Measurements from ENCODE around the gene HYDIN. TPM values are rescaled to one million over a fixed set of nuclear protein-coding genes. Genes with fewer than 3 reads are reported as not detected.

HYDIN gene
- total and polyA plus RNA-seq, 2 experiments from 2014 or later: 3.1 to 7.7 TPM

- ATAC-seq: no peak
Observed at GRCh38 chr16:70777496-70777895, 453.0 kb downstream of the HYDIN start.

More at GRCh38 chr16:70777496-70777895, 453.0 kb downstream of the HYDIN start:
- H3F3A ChIP-seq (replicated peaks; ENCODE audit: low read depth): no peaks in the 10 kb centered on the region
- Mint-ChIP-seq H3K27me3 (ENCODE audit: insufficient read depth, low read depth, poor library complexity) (peaks cover 13% of the 10 kb centered on the region), H3K4me3 (no peak overlapping the region), H3K4me1 (peaks cover 5% of the 10 kb centered on the region; the same call in 1 of the 3 replicates), H3K9me3 (peaks cover 3% of the 10 kb centered on the region; the same call in 2 of the 3 replicates), H3K27ac (no peak overlapping the region), H3K36me3 (ENCODE audit: low read depth) (peaks cover 53% of the 10 kb centered on the region)
- DNase-seq (ENCODE audit: low spot score): no peak
- H3K4me2 ChIP-seq: no peak overlapping the region
- H3K27me3 ChIP-seq (ENCODE audit: insufficient read depth): no peaks in the 10 kb centered on the region
- no peak overlapping the region for H2AFZ ChIP-seq
- no peaks in the 10 kb centered on the region for H3K9me2 ChIP-seq (ENCODE audit: insufficient read depth)
- TF ChIP-seq ZNF331 (CRISPR knock-in tag; IDR thresholded peaks at IDR 0.05; ENCODE audit: low read depth) (no peak), CTCF (conservative IDR thresholded peaks at IDR 0.05; ENCODE audit: low read depth in 2 of 2) (no peak), STAT1 (IDR thresholded peaks at IDR 0.05; ENCODE audit: unreplicated experiment) (no peak), CREB1 (CRISPR knock-in tag; IDR thresholded peaks at IDR 0.05; ENCODE audit: low read depth) (no peak), ETS1 (IDR thresholded peaks at IDR 0.05) (no peak), POLR2AphosphoS5 (IDR thresholded peaks at IDR 0.05; ENCODE audit: low read depth) (no peak), NANOG (IDR thresholded peaks at IDR 0.05; ENCODE audit: borderline replicate concordance) (no peak), ZNF462 (CRISPR knock-in tag; IDR thresholded peaks at IDR 0.05) (no peak), EZH2phosphoT487 (IDR thresholded peaks at IDR 0.05; ENCODE audit: unreplicated experiment) (no peak), REST (IDR thresholded peaks at IDR 0.05; ENCODE audit: unreplicated experiment) (no peak), EZH2 (IDR thresholded peaks at IDR 0.05; ENCODE audit: low read depth, unreplicated experiment) (no peak), ZNF114 (CRISPR knock-in tag; IDR thresholded peaks at IDR 0.05) (no peak), JUNB (IDR thresholded peaks at IDR 0.05; ENCODE audit: unreplicated experiment) (no peak)
- peaks cover 20% of the 10 kb centered on the region; the same call in 1 of the 2 replicates for H3K36me3 ChIP-seq (ENCODE audit: insufficient read depth)
- H3K4me1 ChIP-seq (ENCODE audit: insufficient read depth): 0 out of 2 replicates have a peak, but pooled peaks cover 3% of the 10 kb centered on the region
- H3K79me2 ChIP-seq (replicated peaks; ENCODE audit: insufficient read depth): no peaks in the 10 kb centered on the region
- no peak overlapping the region for H3K4me3 ChIP-seq
- no peak overlapping the region for H3K27ac ChIP-seq (ENCODE audit: low read depth)
- H4K20me1 ChIP-seq (replicated peaks; ENCODE audit: insufficient read depth): 0 out of 2 replicates have a peak, but pooled peaks cover 3% of the 10 kb centered on the region

Measured in GM23338 (cell line).